ENCODE data around the gene ADAMTSL5. TPM values are rescaled to one million over a fixed set of nuclear protein-coding genes. Genes with fewer than 3 reads are reported as not detected.

The ADAMTSL5 gene
- total and polyA plus RNA-seq, 2 of the 8 experiments (the other 6 are each of a cell fraction or from before 2014, with no cell fraction given) = 0.82 to 0.99 TPM

- TF ChIP-seq NANOG (IDR thresholded peaks at IDR 0.05; ENCODE audit: insufficient read depth, low read depth, low read length, poor library complexity, severe bottlenecking) = no peak
- TF ChIP-seq TAF1 (IDR thresholded peaks at IDR 0.05; ENCODE audit: low read depth, low read length) = no peak
These were observed 36.6 kb upstream of the ADAMTSL5 start (continued) for GRCh38 chr19:1549332-1549945.
